Activated CD4-positive, alpha-beta T cell treated with anti-CD3 and anti-CD28 coated beads, Interleukin-2, amount 50 U/mL, for 16 hours (primary cell): ENCODE data around the gene ACTRT2.

Experiments
- DNase-seq: peaks from one replicate; pipeline ENCODE4 v3.0.0-alpha.2; 2020

ACTRT2 gene

GRCh38 chr1:3034162-3034561 lies 12.9 kb downstream of the ACTRT2 start:
- no peak for DNase-seq

- DNase-seq, result no peak
These were observed 13.7 kb downstream of the ACTRT2 start for GRCh38 chr1:3034728-3035562.

- DNase-seq, result no peak
These were observed 14.5 kb downstream of the ACTRT2 start for GRCh38 chr1:3035563-3036446.

GRCh38 chr1:3036447-3037280 lies 15.4 kb downstream of the ACTRT2 start:
- DNase-seq, result no peak

GRCh38 chr1:3037281-3038040 lies 16.2 kb downstream of the ACTRT2 start:
- DNase-seq, result no peak

- no peak for DNase-seq
These were observed 16.9 kb downstream of the ACTRT2 start for GRCh38 chr1:3038113-3038551.

GRCh38 chr1:3038571-3039181 lies 17.4 kb downstream of the ACTRT2 start:
- no peak for DNase-seq

GRCh38 chr1:3040004-3040403 lies 18.7 kb downstream of the ACTRT2 start:
- DNase-seq, result no peak

GRCh38 chr1:3042481-3042880 lies 21.2 kb downstream of the ACTRT2 start:
- DNase-seq, result no peak

- DNase-seq, result no peak
These were observed 27.9 kb downstream of the ACTRT2 start for GRCh38 chr1:3049164-3049563.

- DNase-seq, result no peak
These were observed 28.6 kb downstream of the ACTRT2 start for GRCh38 chr1:3049905-3050304.

- no peak for DNase-seq
These were observed 29.3 kb downstream of the ACTRT2 start for GRCh38 chr1:3050603-3051002.

- DNase-seq, result no peak
These were observed 30.3 kb downstream of the ACTRT2 start for GRCh38 chr1:3051270-3052268.

- DNase-seq, result no peak
These were observed 31.2 kb downstream of the ACTRT2 start for GRCh38 chr1:3052501-3052900.

- no peak for DNase-seq
These were observed 32.2 kb downstream of the ACTRT2 start for GRCh38 chr1:3053366-3053980.

GRCh38 chr1:3053986-3054385 lies 32.7 kb downstream of the ACTRT2 start:
- DNase-seq, result no peak

GRCh38 chr1:3054474-3054873 lies 33.2 kb downstream of the ACTRT2 start:
- DNase-seq, result no peak

GRCh38 chr1:3055051-3055450 lies 33.8 kb downstream of the ACTRT2 start:
- no peak for DNase-seq

GRCh38 chr1:3056641-3057040 lies 35.4 kb downstream of the ACTRT2 start:
- no peak for DNase-seq
